ENCODE data around the gene CENPX. TPM values are rescaled to one million over a fixed set of nuclear protein-coding genes. Genes with fewer than 3 reads are reported as not detected.

CENPX gene
- polyA plus RNA-seq (2013) = 23.0 TPM

GRCh38 chr17:82022310-82022980 is at the start of gene CENPX:
Gene CENPX (minus strand): TSS chr17:82022878. CDS start chr17:82022861, 17 bp downstream.
- Histone ChIP-seq H3K36me3 (ENCODE audit: control insufficient read depth in 4 of 4, insufficient read depth in 4 of 4, low read length in 3 of 4) (peaks cover 0 to 19% (median 7%) of the 10 kb centered on the region in 4 experiments), H3K4me3 (ENCODE audit: control insufficient read depth in 1 of 7, extremely low read depth in 1 of 7, insufficient read depth in 4 of 7, low read depth in 2 of 7, low read length in 6 of 7) (peak within 1 kb of the TSS; percentile 64 to 85 (median 80)), H3K27me3 (replicated peaks in 2 of 5; ENCODE audit: control insufficient read depth in 4 of 5, insufficient read depth in 5 of 5, low read length in 4 of 5) (no peaks in the 10 kb centered on the region), H3K4me1 (ENCODE audit: control extremely low read depth in 1 of 4, control insufficient read depth in 4 of 4, insufficient read depth in 4 of 4, low read length in 3 of 4) (peaks cover 0 to 40% (median 29%) of the 10 kb centered on the region in 4 experiments), H3K9me3 (ENCODE audit: control extremely low read depth in 1 of 5, control insufficient read depth in 4 of 5, insufficient read depth in 2 of 5, low read depth in 1 of 5, low read length in 4 of 5) (no peaks in the 10 kb centered on the region), H3K27ac (ENCODE audit: insufficient read depth in 1 of 2, low read depth in 1 of 2, low read length in 2 of 2, poor library complexity in 1 of 2, severe bottlenecking in 2 of 2) (peak within 1 kb of the TSS in 1 of 2 experiments; percentile 76)
- peak in 1 of 3 donors; percentile 37 for DNase-seq
- CTCF ChIA-PET = interaction anchor here (1.3 to 6.8 kb wide), 9 partner anchors 14 to 94 kb away, joined by 3 to 117 read pairs (median 5); partner anchors contain the start of gene NOTUM
- WGBS (ENCODE audit: insufficient coverage) = under 1% methylated on average over 56 of the region's 64 CpGs
- POLR2A ChIA-PET = interaction anchor here (0.5 to 2.1 kb wide), 3 partner anchors 46 to 354 kb away, joined by 4 to 11 read pairs (median 4); no protein-coding TSS in a partner anchor

- CTCF ChIA-PET = interaction anchor here (1.5 kb wide), 1 partner anchor 36 kb away, joined by 3 read pairs; no protein-coding TSS in a partner anchor
- Histone ChIP-seq H3K36me3 (ENCODE audit: control insufficient read depth in 4 of 4, insufficient read depth in 4 of 4, low read length in 3 of 4) (no peaks in the 10 kb centered on the region), H3K27ac (ENCODE audit: insufficient read depth in 1 of 2, low read depth in 1 of 2, low read length in 2 of 2, poor library complexity in 1 of 2, severe bottlenecking in 2 of 2) (no peak overlapping the region), H3K4me1 (ENCODE audit: control extremely low read depth in 1 of 4, control insufficient read depth in 4 of 4, insufficient read depth in 4 of 4, low read length in 3 of 4) (peaks cover 0 to 8% (median 5%) of the 10 kb centered on the region in 4 experiments), H3K9me3 (ENCODE audit: control extremely low read depth in 1 of 5, control insufficient read depth in 4 of 5, insufficient read depth in 2 of 5, low read depth in 1 of 5, low read length in 4 of 5) (no peaks in the 10 kb centered on the region), H3K27me3 (replicated peaks in 2 of 5; ENCODE audit: control insufficient read depth in 4 of 5, insufficient read depth in 5 of 5, low read length in 4 of 5) (no peaks in the 10 kb centered on the region), H3K4me3 (ENCODE audit: control insufficient read depth in 1 of 7, extremely low read depth in 1 of 7, insufficient read depth in 4 of 7, low read depth in 2 of 7, low read length in 6 of 7) (no peak overlapping the region)
- DNase-seq = no peak
- POLR2A ChIA-PET = no interaction called here
These were observed 47.9 kb upstream of the CENPX start for GRCh38 chr17:82070611-82071010.

- peak within 1 kb of the TSS; percentile 40 to 85 for H3K27ac ChIP-seq (ENCODE audit: insufficient read depth in 1 of 2, low read depth in 1 of 2, low read length in 2 of 2, poor library complexity in 1 of 2, severe bottlenecking in 2 of 2)
- CTCF ChIA-PET = interaction anchor here (0.6 to 1.4 kb wide), 6 partner anchors 16 to 81 kb away, joined by 3 to 4 read pairs (median 4); partner anchors contain the start of gene DCXR
- peaks cover 6 to 36% (median 23%) of the 10 kb centered on the region in 4 experiments for H3K36me3 ChIP-seq (ENCODE audit: control insufficient read depth in 4 of 4, insufficient read depth in 4 of 4, low read length in 3 of 4)
- no peaks in the 10 kb centered on the region for H3K27me3 ChIP-seq (replicated peaks in 2 of 5; ENCODE audit: control insufficient read depth in 4 of 5, insufficient read depth in 5 of 5, low read length in 4 of 5)
- POLR2A ChIA-PET = interaction anchor here (1.0 kb wide), 1 partner anchor 35 kb away, joined by 4 read pairs; no protein-coding TSS in a partner anchor
- peaks cover 0 to 24% (median 16%) of the 10 kb centered on the region in 4 experiments for H3K4me1 ChIP-seq (ENCODE audit: control extremely low read depth in 1 of 4, control insufficient read depth in 4 of 4, insufficient read depth in 4 of 4, low read length in 3 of 4)
- DNase-seq = peak; percentile 59 to 71 (median 64)
- peak within 1 kb of the TSS; percentile 50 to 89 (median 74) for H3K4me3 ChIP-seq (ENCODE audit: control insufficient read depth in 1 of 7, extremely low read depth in 1 of 7, insufficient read depth in 4 of 7, low read depth in 2 of 7, low read length in 6 of 7)
- H3K9me3 ChIP-seq (ENCODE audit: control extremely low read depth in 1 of 5, control insufficient read depth in 4 of 5, insufficient read depth in 2 of 5, low read depth in 1 of 5, low read length in 4 of 5) = no peaks in the 10 kb centered on the region
- WGBS (ENCODE audit: insufficient coverage) = 6% methylated on average over 80 of the region's 88 CpGs
These were observed 43.1 kb upstream of the CENPX start, which contains the start of gene DUS1L for GRCh38 chr17:82065638-82066303. Gene DUS1L (minus strand): TSS chr17:82065804. CDS start chr17:82065059, 745 bp downstream.

DNA sequence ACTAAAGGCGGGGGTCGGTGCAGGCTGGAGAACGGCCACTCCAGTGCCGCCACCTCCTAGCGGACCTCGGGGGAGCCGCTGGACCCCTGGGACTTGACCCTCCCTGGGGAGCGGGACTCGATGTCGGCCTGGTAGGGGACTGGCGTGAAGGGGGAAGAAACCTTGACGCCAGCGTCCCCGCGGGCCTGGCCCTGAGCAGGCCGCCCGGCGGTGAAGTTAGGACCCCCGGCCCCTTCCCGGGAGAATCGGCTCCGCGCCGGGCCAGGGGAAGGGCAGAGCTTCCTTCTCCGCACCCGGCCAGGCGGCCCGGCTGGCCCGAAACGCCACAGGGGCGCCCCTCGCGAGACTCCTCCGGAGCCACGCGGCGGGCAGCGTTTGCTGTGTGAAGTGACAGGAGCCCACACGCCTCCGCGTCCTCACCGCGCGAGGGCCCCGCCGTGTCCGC is 42.5 kb upstream of the CENPX start:
- Histone ChIP-seq H3K4me3 (ENCODE audit: control insufficient read depth in 1 of 7, extremely low read depth in 1 of 7, insufficient read depth in 4 of 7, low read depth in 2 of 7, low read length in 6 of 7) (peak overlapping the region; percentile 50 to 89 (median 74)), H3K9me3 (ENCODE audit: control extremely low read depth in 1 of 5, control insufficient read depth in 4 of 5, insufficient read depth in 2 of 5, low read depth in 1 of 5, low read length in 4 of 5) (no peaks in the 10 kb centered on the region), H3K27ac (ENCODE audit: insufficient read depth in 1 of 2, low read depth in 1 of 2, low read length in 2 of 2, poor library complexity in 1 of 2, severe bottlenecking in 2 of 2) (peak overlapping the region; percentile 25 to 85), H3K36me3 (ENCODE audit: control insufficient read depth in 4 of 4, insufficient read depth in 4 of 4, low read length in 3 of 4) (peaks cover 7 to 42% (median 29%) of the 10 kb centered on the region in 4 experiments), H3K27me3 (replicated peaks in 2 of 5; ENCODE audit: control insufficient read depth in 4 of 5, insufficient read depth in 5 of 5, low read length in 4 of 5) (no peaks in the 10 kb centered on the region), H3K4me1 (ENCODE audit: control extremely low read depth in 1 of 4, control insufficient read depth in 4 of 4, insufficient read depth in 4 of 4, low read length in 3 of 4) (peaks cover 0 to 24% (median 16%) of the 10 kb centered on the region in 4 experiments)
- ChIA-PET CTCF (interaction anchor here (1.1 to 1.4 kb wide), 2 partner anchors 28 to 41 kb away, joined by 3 read pairs; partner anchors contain the start of gene DCXR), POLR2A (interaction anchor here (1.0 kb wide), 1 partner anchor 35 kb away, joined by 4 read pairs; no protein-coding TSS in a partner anchor)
- WGBS (ENCODE audit: insufficient coverage) = 1% methylated on average over 47 of the region's 47 CpGs
- DNase-seq = peak; percentile 30 to 56 (median 42)

DNA sequence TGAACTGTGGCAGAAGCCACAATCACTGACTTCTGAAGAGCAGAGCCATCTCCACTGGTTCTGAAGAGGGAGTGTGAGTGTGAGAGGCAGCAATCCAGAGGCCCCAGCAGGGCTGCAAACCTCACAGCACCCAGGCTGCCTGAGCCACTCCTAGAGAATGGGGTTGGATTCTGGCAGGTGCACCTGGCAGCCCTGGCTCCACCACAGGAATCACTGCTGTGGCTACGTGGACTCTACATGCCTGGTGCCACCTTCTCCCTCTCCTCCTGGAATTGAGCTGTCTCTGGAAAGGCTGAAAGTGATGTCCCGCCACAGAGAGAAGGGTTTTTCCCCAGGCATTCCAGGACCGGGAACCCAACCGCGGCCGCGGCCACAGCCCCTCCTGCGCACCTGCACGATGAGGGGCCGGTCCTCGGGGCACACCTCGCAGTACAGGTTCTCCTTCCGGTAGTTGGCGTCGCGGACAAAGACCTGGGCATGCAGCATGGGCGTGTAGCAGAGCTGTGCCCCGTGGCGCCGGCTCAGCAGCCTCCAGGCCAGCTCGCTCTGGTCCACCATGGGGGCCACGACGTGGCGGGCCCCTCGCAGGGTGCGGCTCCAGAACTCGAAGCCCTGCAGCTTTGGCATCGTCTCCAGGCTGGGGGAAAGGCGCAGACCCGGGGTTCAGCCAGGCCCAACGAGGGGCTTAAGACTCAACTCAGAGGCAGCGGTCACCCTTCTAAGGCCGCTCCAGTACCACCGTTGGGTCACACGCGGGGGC is 41.9 kb upstream of the CENPX start:
- ChIA-PET POLR2A (interaction anchor here (0.5 to 1.0 kb wide), 2 partner anchors 34 to 359 kb away, joined by 3 to 4 read pairs; no protein-coding TSS in a partner anchor), CTCF (interaction anchor here (0.7 kb wide), 1 partner anchor 32 kb away, joined by 3 read pairs; no protein-coding TSS in a partner anchor)
- no peaks in the 10 kb centered on the region for H3K27me3 ChIP-seq (replicated peaks in 2 of 5; ENCODE audit: control insufficient read depth in 4 of 5, insufficient read depth in 5 of 5, low read length in 4 of 5)
- H3K36me3 ChIP-seq (ENCODE audit: control insufficient read depth in 4 of 4, insufficient read depth in 4 of 4, low read length in 3 of 4) = peaks cover 7 to 48% (median 34%) of the 10 kb centered on the region in 4 experiments
- peak overlapping the region in 1 of 2 experiments; percentile 85 for H3K27ac ChIP-seq (ENCODE audit: insufficient read depth in 1 of 2, low read depth in 1 of 2, low read length in 2 of 2, poor library complexity in 1 of 2, severe bottlenecking in 2 of 2)
- DNase-seq = no peak
- H3K9me3 ChIP-seq (ENCODE audit: control extremely low read depth in 1 of 5, control insufficient read depth in 4 of 5, insufficient read depth in 2 of 5, low read depth in 1 of 5, low read length in 4 of 5) = no peaks in the 10 kb centered on the region
- 47% methylated on average over 31 of the region's 36 CpGs for WGBS (ENCODE audit: insufficient coverage)
- H3K4me3 ChIP-seq (ENCODE audit: control insufficient read depth in 1 of 7, extremely low read depth in 1 of 7, insufficient read depth in 4 of 7, low read depth in 2 of 7, low read length in 6 of 7) = peak overlapping the region; percentile 50 to 89 (median 74)
- peaks cover 0 to 24% (median 16%) of the 10 kb centered on the region in 4 experiments for H3K4me1 ChIP-seq (ENCODE audit: control extremely low read depth in 1 of 4, control insufficient read depth in 4 of 4, insufficient read depth in 4 of 4, low read length in 3 of 4)
